SK-N-MC (cell line): ENCODE measurements around the gene CACNA1B.

Experiments
- DNase-seq: peaks from one replicate; pipeline ENCODE4 v3.0.0-alpha.2; 2011; ENCODE audit warnings: low read depth, low spot score
- H3K27ac ChIP-seq: fragments of 200-600 bp; sonication (generic); 2 replicates; pipeline ENCODE4 v1.5.1; 2016; ENCODE audit warnings: mixed run types
- H3K36me3 ChIP-seq: fragments of 200-600 bp; sonication (generic); 2 replicates; pipeline ENCODE4 v1.6.1; 2017; ENCODE audit warnings: antibody characterized with exemption, low read length, mixed read lengths; ENCODE audit not compliant: insufficient read depth
- H3K4me3 ChIP-seq: fragments of 200-600 bp; sonication (generic); 2 replicates; pipeline ENCODE4 v1.5.1; 2016
- H3K9ac ChIP-seq: fragments of 200-600 bp; sonication (generic); 2 replicates; pipeline ENCODE4 v1.8.0; 2017; ENCODE audit warnings: mixed run types, mixed read lengths; ENCODE audit not compliant: insufficient read length
- H3K9me3 ChIP-seq: fragments of 200-600 bp; sonication (generic); 2 replicates; pipeline ENCODE4 v1.6.1; 2017; ENCODE audit warnings: low read depth, mild to moderate bottlenecking, antibody characterized with exemption, low read length, moderate library complexity, mixed read lengths
- EZH2 ChIP-seq: fragments of 200-600 bp; sonication (generic); IDR thresholded peaks from one replicate; pipeline ENCODE4 v1.6.1; 2017; ENCODE audit warnings: antibody characterized with exemption
- FOXP2 ChIP-seq: optimal IDR thresholded peaks from 2 replicates; pipeline ENCODE3; 2011; ENCODE audit warnings: mild to moderate bottlenecking, moderate library complexity; ENCODE audit not compliant: insufficient read depth; ENCODE audit errors: extremely low read length, control extremely low read depth
- POLR2AphosphoS5 ChIP-seq: IDR thresholded peaks from 2 replicates; pipeline ENCODE4 v1.6.1; 2012; ENCODE audit warnings: mild to moderate bottlenecking, low read depth, low read length, borderline replicate concordance

Gene CACNA1B

DNA sequence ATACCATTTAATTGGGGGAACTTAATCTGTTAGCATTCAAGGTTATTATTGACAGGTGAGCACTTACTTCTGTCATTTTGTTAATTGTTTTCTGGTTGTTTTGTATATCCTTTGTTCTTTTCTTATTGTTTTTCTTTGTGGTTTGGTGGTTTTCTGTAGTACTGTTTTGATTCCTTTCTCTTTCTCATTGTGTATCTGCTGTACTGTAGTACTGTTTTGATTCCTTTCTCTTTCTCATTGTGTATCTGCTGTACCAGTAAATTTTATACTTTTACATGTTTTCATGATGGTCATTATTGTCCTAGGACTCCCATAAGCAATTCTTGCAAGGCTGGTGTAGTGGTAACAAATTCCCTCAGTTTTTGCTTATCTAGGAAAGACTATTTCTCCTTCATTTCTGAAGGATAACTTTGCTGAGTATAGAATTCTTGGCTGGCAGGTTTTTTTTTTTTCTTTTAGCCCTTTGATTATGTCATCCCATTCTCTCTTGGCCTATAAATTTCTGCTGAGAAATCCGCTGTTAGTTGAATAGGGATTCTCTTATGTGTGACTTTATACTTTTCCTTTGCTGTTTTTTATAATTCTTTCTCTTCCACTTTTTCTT, 24.1 kb upstream of the CACNA1B start:
- H3K36me3 ChIP-seq: no peaks in the 10 kb centered on the region
- H3K27ac ChIP-seq: no peak overlapping the region
- no peak for DNase-seq
- H3K4me3 ChIP-seq: no peak overlapping the region
- TF ChIP-seq EZH2 (no peak), FOXP2 (no peak), POLR2AphosphoS5 (no peak)
- H3K9me3 ChIP-seq: no peaks in the 10 kb centered on the region
- H3K9ac ChIP-seq: no peak overlapping the region

- DNase-seq: no peak
- Histone ChIP-seq H3K9me3 (no peaks in the 10 kb centered on the region), H3K4me3 (no peak overlapping the region), H3K36me3 (no peaks in the 10 kb centered on the region), H3K27ac (no peak overlapping the region), H3K9ac (no peak overlapping the region)
- no peak for TF ChIP-seq FOXP2
- no peak for TF ChIP-seq EZH2
Observed at GRCh38 chr9:137860361-137860760, 17.2 kb upstream of the CACNA1B start.

- H3K9ac ChIP-seq: no peak overlapping the region
- H3K27ac ChIP-seq: no peak overlapping the region
- no peaks in the 10 kb centered on the region for H3K9me3 ChIP-seq
- no peaks in the 10 kb centered on the region for H3K36me3 ChIP-seq
- no peak overlapping the region for H3K4me3 ChIP-seq
- no peak for DNase-seq
- TF ChIP-seq FOXP2 (no peak), EZH2 (no peak)
Observed at GRCh38 chr9:137865581-137866145, 11.9 kb upstream of the CACNA1B start.

- Histone ChIP-seq H3K9ac (no peak overlapping the region), H3K36me3 (no peaks in the 10 kb centered on the region), H3K4me3 (no peak overlapping the region), H3K27ac (no peak overlapping the region), H3K9me3 (no peaks in the 10 kb centered on the region)
- TF ChIP-seq POLR2AphosphoS5 (no peak), FOXP2 (no peak), EZH2 (no peak)
- DNase-seq: no peak
Observed at GRCh38 chr9:137866226-137867141, 11.1 kb upstream of the CACNA1B start.

DNA sequence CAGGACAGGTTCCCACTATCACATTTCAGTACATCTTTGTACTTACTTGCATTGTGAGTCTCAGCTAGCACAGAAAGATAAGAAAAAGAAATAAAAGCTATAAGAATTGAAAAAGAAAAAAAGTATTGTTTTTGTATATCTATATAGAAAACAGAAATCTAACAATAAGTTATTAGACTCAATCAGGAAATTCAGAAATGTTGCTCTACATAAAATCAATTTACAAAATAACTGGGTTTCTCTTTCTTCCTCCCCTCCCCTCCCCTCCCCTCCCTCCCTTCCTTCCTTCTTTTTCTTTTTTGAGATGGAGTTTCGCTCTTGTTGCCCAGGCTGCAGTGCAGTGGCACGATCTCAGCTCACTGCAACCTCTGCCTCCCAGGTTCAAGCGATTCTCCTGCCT, 7.2 kb upstream of the CACNA1B start:
- no peak overlapping the region for H3K4me3 ChIP-seq
- no peak overlapping the region for H3K27ac ChIP-seq
- no peak for TF ChIP-seq FOXP2
- TF ChIP-seq POLR2AphosphoS5: no peak
- no peak for TF ChIP-seq EZH2
- no peak overlapping the region for H3K9ac ChIP-seq
- no peaks in the 10 kb centered on the region for H3K36me3 ChIP-seq
- H3K9me3 ChIP-seq: no peaks in the 10 kb centered on the region
- DNase-seq: no peak

DNA sequence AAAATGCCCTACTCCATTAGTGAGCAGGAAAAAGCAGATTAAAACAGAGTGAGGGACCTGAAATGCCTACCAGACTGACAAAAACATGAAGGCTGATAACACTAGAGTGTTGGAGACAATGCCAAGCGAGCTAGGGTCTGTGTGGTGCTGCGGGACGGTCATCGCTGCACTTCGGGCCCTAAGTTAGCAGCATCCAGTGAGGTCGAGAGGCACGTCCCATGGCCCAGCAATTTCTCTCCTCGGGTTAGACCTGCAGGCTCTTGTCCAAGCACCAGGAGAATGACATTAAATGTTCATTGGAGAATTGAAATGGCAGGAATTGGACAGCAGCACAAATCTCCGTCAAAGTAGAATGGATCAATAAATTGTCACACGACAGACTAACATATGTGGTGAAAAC, 5.3 kb upstream of the CACNA1B start:
- H3K36me3 ChIP-seq: no peaks in the 10 kb centered on the region
- no peaks in the 10 kb centered on the region for H3K9me3 ChIP-seq
- H3K4me3 ChIP-seq: no peak overlapping the region
- TF ChIP-seq EZH2 (no peak), FOXP2 (no peak), POLR2AphosphoS5 (no peak)
- DNase-seq: no peak
- no peak overlapping the region for H3K9ac ChIP-seq
- no peak overlapping the region for H3K27ac ChIP-seq

GRCh38 chr9:137873408-137873807, 4.2 kb upstream of the CACNA1B start:
- TF ChIP-seq EZH2: no peak
- no peak for TF ChIP-seq POLR2AphosphoS5
- no peak for TF ChIP-seq FOXP2
- Histone ChIP-seq H3K36me3 (no peaks in the 10 kb centered on the region), H3K27ac (no peak overlapping the region)

DNA sequence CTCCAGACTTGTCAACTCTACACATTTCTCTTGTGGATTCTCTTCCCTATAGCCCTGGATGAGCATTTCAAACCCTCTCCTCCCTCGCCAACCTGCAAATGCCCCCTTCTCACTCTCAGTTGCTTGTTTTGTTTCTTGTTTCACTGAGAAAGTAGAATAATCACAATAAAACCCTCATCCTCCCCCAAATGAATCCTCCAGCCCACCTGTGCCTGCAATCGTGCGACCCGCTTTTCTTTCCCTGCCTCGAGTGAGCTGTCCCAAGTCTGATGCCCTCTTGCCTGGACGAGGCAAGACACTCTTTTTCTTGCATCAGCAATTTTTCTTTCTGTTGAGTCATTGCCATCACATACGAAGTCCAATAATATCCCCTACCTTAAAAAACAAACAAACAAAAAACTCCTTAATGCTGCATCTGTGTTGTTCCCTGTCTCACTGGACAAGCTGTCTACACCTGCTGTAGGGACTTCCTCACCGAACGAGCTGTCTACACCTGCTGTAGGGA, 3.7 kb upstream of the CACNA1B start:
- TF ChIP-seq EZH2 (no peak), POLR2AphosphoS5 (no peak), FOXP2 (no peak)
- no peak overlapping the region for H3K27ac ChIP-seq
- no peak overlapping the region for H3K4me3 ChIP-seq
- no peak for DNase-seq
- no peak overlapping the region for H3K9ac ChIP-seq
- H3K9me3 ChIP-seq: no peaks in the 10 kb centered on the region
- no peaks in the 10 kb centered on the region for H3K36me3 ChIP-seq

More at GRCh38 chr9:137873408-137873807, 4.2 kb upstream of the CACNA1B start:
- Histone ChIP-seq H3K9me3 (no peaks in the 10 kb centered on the region), H3K4me3 (no peak overlapping the region), H3K9ac (no peak overlapping the region)
- DNase-seq: no peak
